Body of pancreas (tissue), 4 donors: ENCODE measurements around the gene PRKCB.

Experiments
- CTCF ChIP-seq, 7 experiments: fragments of 450-650 bp in 4 of 7; fragments of 200-600 bp in 3 of 7; sonication (generic) in 3 of 7; IDR thresholded peaks; one replicate each; pipeline ENCODE4 v1.5.1; 2016 to 2019; ENCODE audit warnings: antibody characterized with exemption in 7 of 7
- POLR2A ChIP-seq, 3 donors: fragments of 450-650 bp; IDR thresholded peaks; one replicate each; pipeline ENCODE4 v1.6.1; 2016; ENCODE audit warnings: antibody characterized with exemption in 3 of 3, mild to moderate bottlenecking in 2 of 3

GRCh38 chr16:24023621-24024020 lies 187.8 kb downstream of the PRKCB start:
- TF ChIP-seq CTCF (IDR thresholded peaks at IDR 0.05) (no peak), POLR2A (IDR thresholded peaks at IDR 0.05) (no peak)
